OCI-M2 (cell line): ENCODE data around the gene OR13C2.

ENCODE experiments used
- DNase-seq: peaks from one replicate; lab custom pipeline; 2025; ENCODE audit not compliant: unreplicated experiment; lab: John Stamatoyannopoulos, UW

The OR13C2 gene

GRCh38 chr9:104555521-104555920 lies 49.9 kb downstream of the OR13C2 start:
- DNase-seq = no peak
